Testis (tissue), 3 donors: ENCODE measurements around the gene RUBCNL. TPM values are rescaled to one million over a fixed set of nuclear protein-coding genes. Genes with fewer than 3 reads are reported as not detected.

Experiments used
- DNase-seq: peaks from one replicate; pipeline ENCODE4 v3.0.0-alpha.2; 2019
- H3K27ac ChIP-seq, 2 donors: fragments of 200-600 bp; sonication (generic); one replicate each; pipeline ENCODE4 v1.5.1; 2019
- H3K27me3 ChIP-seq: fragments of 200-600 bp; sonication (generic); one replicate; pipeline ENCODE4 v1.5.1; 2019
- H3K36me3 ChIP-seq: fragments of 200-600 bp; sonication (generic); one replicate; pipeline ENCODE4 v1.5.1; 2017; ENCODE audit warnings: low read depth; ENCODE audit errors: missing control alignments
- H3K4me1 ChIP-seq: fragments of 200-600 bp; sonication (generic); one replicate; pipeline ENCODE4 v1.5.1; 2019
- H3K4me3 ChIP-seq, 2 donors: fragments of 200-600 bp; sonication (generic); one replicate each; pipeline ENCODE4 v1.5.1; 2017 to 2019
- H3K9me3 ChIP-seq: fragments of 200-600 bp; sonication (generic); one replicate; pipeline ENCODE4 v1.5.1; 2017
- POLR2A ChIP-seq: fragments of 450-650 bp; IDR thresholded peaks from one replicate; pipeline ENCODE4 v1.6.1; 2017; ENCODE audit warnings: antibody characterized with exemption, mild to moderate bottlenecking, moderate library complexity
- WGBS, 2 donors: methylation state at CpG; one replicate each; pipeline ENCODE4 v1.1.5; 2018; 5-methylcytosine and 5-hydroxymethylcytosine counted together
- intact Hi-C: fragments of 100-400 bp; cut with DNase I; formaldehyde crosslinking; loops from one replicate; pipeline ENCODE4 v1.15.1; 2023; ENCODE audit warnings: low total_unique reads
- polyA plus RNA-seq: library from polyadenylated mRNA; stranded (reverse); fragments of 350-450 nt; fragmentation: Illumina TruSeq; extraction: RNeasy Lipid Tissue Mini Kit (QIAGEN cat#74804); gene quantifications from one replicate; pipeline ENCODE4 v1.2.3, GENCODE V29; 2014; ENCODE audit warnings: low read depth, low replicate concordance; ENCODE audit not compliant: insufficient read depth
- total RNA-seq, 2 donors: library from RNA; depleted of rRNA; stranded (reverse); fragments of >200 nt; gene quantifications; one replicate each; pipeline ENCODE4 v1.2.3, GENCODE V29; 2016
- TF ChIP-seq, protein P1 (sequence below), 3 experiments: fragments of 450-650 bp in 2 of 3; fragments of 200-600 bp in 1 of 3; sonication (generic) in 1 of 3; IDR thresholded peaks; one replicate each; pipeline ENCODE4 v1.5.1; 2016 to 2019; ENCODE audit warnings: antibody characterized with exemption in 3 of 3, mild to moderate bottlenecking in 2 of 3, moderate library complexity in 1 of 3

Gene RUBCNL
- total and polyA plus RNA-seq, 3 donors from 2014 or later, result 18.3 to 45.6 (median 36.2) TPM

DNA sequence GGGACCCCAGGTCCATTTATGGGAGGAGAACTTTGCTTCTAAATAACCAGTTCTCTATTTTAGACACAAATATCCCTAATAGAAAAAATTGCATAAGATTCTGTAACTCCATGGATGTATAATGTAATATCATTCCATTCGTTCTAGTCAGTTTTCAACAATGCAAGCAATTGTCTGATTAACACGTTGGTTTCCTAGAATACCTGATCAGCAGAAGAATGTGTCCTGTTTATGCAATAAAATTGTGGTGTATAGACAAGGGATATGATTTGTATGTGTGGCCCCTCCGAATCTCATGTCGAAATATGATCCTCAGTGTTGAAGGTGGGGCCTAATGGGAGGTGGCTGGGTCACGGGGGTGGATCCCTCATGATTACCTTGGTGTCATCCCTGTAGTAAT is 62.1 kb downstream of the RUBCNL start:
- Histone ChIP-seq H3K9me3 (no peaks in the 10 kb centered on the region), H3K4me1 (no peaks in the 10 kb centered on the region), H3K36me3 (no peaks in the 10 kb centered on the region), H3K27me3 (no peaks in the 10 kb centered on the region), H3K4me3 (no peak overlapping the region), H3K27ac (no peak overlapping the region)
- no peak for DNase-seq
- intact Hi-C loops, result no loop called here
- 87 to 88% methylated on average over 5 of the region's 5 CpGs for WGBS, 2 donors
- TF ChIP-seq POLR2A, result no peak
- TF ChIP-seq, protein P1, sequence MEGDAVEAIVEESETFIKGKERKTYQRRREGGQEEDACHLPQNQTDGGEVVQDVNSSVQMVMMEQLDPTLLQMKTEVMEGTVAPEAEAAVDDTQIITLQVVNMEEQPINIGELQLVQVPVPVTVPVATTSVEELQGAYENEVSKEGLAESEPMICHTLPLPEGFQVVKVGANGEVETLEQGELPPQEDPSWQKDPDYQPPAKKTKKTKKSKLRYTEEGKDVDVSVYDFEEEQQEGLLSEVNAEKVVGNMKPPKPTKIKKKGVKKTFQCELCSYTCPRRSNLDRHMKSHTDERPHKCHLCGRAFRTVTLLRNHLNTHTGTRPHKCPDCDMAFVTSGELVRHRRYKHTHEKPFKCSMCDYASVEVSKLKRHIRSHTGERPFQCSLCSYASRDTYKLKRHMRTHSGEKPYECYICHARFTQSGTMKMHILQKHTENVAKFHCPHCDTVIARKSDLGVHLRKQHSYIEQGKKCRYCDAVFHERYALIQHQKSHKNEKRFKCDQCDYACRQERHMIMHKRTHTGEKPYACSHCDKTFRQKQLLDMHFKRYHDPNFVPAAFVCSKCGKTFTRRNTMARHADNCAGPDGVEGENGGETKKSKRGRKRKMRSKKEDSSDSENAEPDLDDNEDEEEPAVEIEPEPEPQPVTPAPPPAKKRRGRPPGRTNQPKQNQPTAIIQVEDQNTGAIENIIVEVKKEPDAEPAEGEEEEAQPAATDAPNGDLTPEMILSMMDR (IDR thresholded peaks at IDR 0.05), result no peak

DNA sequence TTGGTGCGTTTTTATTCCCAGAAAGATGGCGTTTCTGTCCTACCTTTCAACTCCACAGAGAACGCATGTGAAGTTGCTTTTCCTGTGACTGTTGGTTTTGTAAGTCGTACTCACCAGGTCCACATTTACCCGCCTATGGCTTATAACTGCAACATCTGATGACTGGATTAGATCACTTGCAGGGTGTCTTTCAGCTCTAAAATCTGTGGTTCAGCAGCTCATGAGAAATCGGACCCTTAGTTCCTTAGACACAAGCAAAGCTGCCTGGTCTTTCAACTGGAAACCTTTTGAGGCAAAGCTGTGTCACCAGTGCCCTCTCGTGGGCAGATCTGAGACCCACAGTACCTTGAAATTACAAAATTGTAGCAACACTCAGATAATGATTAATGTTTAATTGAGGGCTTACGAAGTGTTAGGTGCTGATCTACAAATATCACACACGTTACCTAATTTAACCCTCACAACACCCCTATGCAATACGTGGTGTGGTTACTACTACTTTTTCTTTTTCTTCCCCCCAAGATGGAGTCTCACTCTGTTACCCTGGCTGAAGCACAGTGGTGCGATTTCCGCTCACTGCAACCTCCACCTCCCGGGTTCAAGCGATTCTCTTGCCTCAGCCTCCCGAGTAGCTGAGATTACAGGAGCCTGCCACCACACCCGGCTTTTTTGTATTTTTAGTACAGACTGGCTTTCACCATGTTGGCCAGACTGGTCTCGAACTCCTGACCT is 65.4 kb downstream of the RUBCNL start:
- TF ChIP-seq, protein P1 (IDR thresholded peaks at IDR 0.05), result peak; percentile 25 to 66 (median 63)
- no peak for TF ChIP-seq POLR2A
- WGBS, 2 donors, result 65 to 73% methylated on average over 17 of the region's 17 CpGs

DNA sequence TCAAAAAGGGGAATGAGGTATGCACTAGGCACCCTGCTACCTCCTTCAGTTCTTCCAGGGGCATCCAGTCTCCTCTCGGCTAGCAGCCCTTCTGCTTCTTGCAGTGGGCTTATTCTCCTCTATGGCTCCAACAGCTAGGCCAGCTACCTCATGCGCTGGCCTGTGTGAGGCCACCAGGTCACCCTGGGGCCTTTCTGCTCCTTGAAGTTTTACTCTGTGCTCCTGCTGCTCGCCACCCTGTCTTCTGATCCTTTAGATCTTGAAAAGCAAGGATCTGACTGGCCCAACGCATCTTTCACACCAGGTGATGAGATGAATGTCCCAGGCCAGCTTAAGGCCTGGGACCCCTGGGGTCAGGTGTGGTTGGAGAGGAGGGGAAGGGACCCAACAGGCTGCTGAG is 66.2 kb downstream of the RUBCNL start:
- no peaks in the 10 kb centered on the region for H3K27me3 ChIP-seq

More for the DNA sequence above, 65.4 kb downstream of the RUBCNL start:
- Histone ChIP-seq H3K4me3 (no peak overlapping the region), H3K27ac (no peak overlapping the region), H3K9me3 (no peaks in the 10 kb centered on the region), H3K27me3 (no peaks in the 10 kb centered on the region), H3K4me1 (no peaks in the 10 kb centered on the region), H3K36me3 (no peaks in the 10 kb centered on the region)
- intact Hi-C loops, result no loop called here
- DNase-seq, result peak; percentile 75

DNA sequence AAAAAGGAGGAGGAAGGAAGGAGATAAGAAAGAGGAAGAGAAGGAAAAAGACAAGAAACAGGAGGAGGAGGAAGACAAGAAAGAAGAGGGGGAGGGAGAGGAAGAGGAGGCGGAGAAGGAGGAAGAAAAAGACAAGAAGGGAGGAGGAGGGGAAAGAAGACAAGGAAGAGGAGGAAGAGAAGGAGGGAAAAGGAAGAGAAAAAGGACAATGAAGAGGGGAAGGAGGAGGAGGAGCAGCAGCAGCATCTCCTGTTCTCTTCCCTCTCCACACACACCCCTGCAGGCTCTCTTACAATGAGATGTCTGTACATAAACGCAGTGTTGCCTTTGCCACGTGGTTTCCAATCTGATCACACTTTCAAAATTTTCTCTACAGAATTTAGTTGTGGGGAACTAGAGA is 66.6 kb downstream of the RUBCNL start:
- Histone ChIP-seq H3K27me3 (no peaks in the 10 kb centered on the region), H3K36me3 (no peaks in the 10 kb centered on the region), H3K9me3 (no peaks in the 10 kb centered on the region), H3K4me3 (no peak overlapping the region), H3K27ac (no peak overlapping the region), H3K4me1 (no peaks in the 10 kb centered on the region)
- 52 to 61% methylated on average over 3 of the region's 3 CpGs for WGBS, 2 donors
- TF ChIP-seq POLR2A, result no peak
- TF ChIP-seq, protein P1 (IDR thresholded peaks at IDR 0.05), result no peak
- intact Hi-C loops, result no loop called here
- DNase-seq, result no peak

More for the DNA sequence above, 66.2 kb downstream of the RUBCNL start:
- Histone ChIP-seq H3K9me3 (no peaks in the 10 kb centered on the region), H3K27ac (no peak overlapping the region), H3K36me3 (no peaks in the 10 kb centered on the region), H3K4me1 (no peaks in the 10 kb centered on the region), H3K4me3 (no peak overlapping the region)
- intact Hi-C loops, result no loop called here
- no peak for TF ChIP-seq POLR2A
- TF ChIP-seq, protein P1 (IDR thresholded peaks at IDR 0.05), result no peak
- WGBS, 2 donors, result 95 to 100% methylated on average over 2 to 4 of the region's 4 CpGs
- no peak for DNase-seq

DNA sequence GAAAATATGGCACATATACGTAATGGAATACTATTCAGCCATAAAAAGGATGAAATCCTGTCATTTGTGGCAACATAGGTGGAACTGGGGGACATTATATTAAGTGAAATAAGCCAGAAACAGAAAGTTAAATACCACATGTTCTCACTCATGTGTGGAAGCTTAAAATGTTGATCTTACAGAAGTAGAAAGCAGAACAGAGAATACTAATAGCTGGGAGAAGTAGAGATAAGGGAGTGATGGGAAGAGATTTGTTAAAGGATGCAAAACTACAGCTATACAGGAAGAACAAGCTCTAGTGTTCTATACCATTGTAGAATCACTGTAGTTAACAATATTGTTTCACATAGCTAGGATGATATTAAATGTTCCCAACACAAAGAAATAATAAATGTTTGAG is 68.1 kb downstream of the RUBCNL start:
- Histone ChIP-seq H3K27ac (no peak overlapping the region), H3K4me3 (no peak overlapping the region), H3K36me3 (no peaks in the 10 kb centered on the region), H3K27me3 (no peaks in the 10 kb centered on the region), H3K9me3 (no peaks in the 10 kb centered on the region), H3K4me1 (no peaks in the 10 kb centered on the region)
- no peak for TF ChIP-seq POLR2A
- TF ChIP-seq, protein P1 (IDR thresholded peaks at IDR 0.05), result no peak
- intact Hi-C loops, result no loop called here
- WGBS, 2 donors, result 86 to 90% methylated on average over 1 of the region's 1 CpG
- no peak for DNase-seq
